Liver (tissue), 9 donors: ENCODE data around the gene ZNF813. TPM values are rescaled to one million over a fixed set of nuclear protein-coding genes. Genes with fewer than 3 reads are reported as not detected.

Experiments used
- DNase-seq: peaks from one replicate; pipeline ENCODE4 v3.0.0-alpha.2; 2017; ENCODE audit warnings: low spot score
- H3K27ac ChIP-seq, 2 donors: one replicate each; pipeline ENCODE4 v1.7.0; 2013; ENCODE audit warnings: inconsistent platforms in 2 of 2, low read length in 2 of 2, control low read depth in 1 of 2, low read depth in 1 of 2, mild to moderate bottlenecking in 1 of 2
- H3K27me3 ChIP-seq, 4 donors: one replicate each; pipeline versions ENCODE4 v1.6.1 to v1.7.0; 2013; ENCODE audit warnings: low read length in 3 of 4, inconsistent platforms in 1 of 4, mild to moderate bottlenecking in 1 of 4, moderate library complexity in 1 of 4; ENCODE audit not compliant: control insufficient read depth in 4 of 4, insufficient read depth in 4 of 4
- H3K36me3 ChIP-seq, 4 donors: one replicate each; pipeline versions ENCODE4 v1.6.1 to v1.7.0; 2013; ENCODE audit warnings: low read length in 3 of 4, mild to moderate bottlenecking in 3 of 4, low read depth in 1 of 4, moderate library complexity in 1 of 4; ENCODE audit not compliant: control insufficient read depth in 4 of 4, insufficient read depth in 3 of 4
- H3K4me1 ChIP-seq, 4 donors: one replicate each; pipeline versions ENCODE4 v1.6.1 to v1.7.0; 2013; ENCODE audit warnings: low read length in 3 of 4, mild to moderate bottlenecking in 3 of 4, moderate library complexity in 1 of 4; ENCODE audit not compliant: control insufficient read depth in 4 of 4, insufficient read depth in 4 of 4
- H3K4me3 ChIP-seq, 3 donors: one replicate each; pipeline versions ENCODE4 v1.6.1 to v1.7.0; 2013; ENCODE audit warnings: low read length in 3 of 3, control low read depth in 1 of 3, low read depth in 1 of 3, mild to moderate bottlenecking in 1 of 3
- H3K9ac ChIP-seq, 2 donors: one replicate each; pipeline ENCODE4 v1.7.0; 2013; ENCODE audit warnings: low read length in 2 of 2, mild to moderate bottlenecking in 2 of 2, moderate library complexity in 2 of 2, control low read depth in 1 of 2, low read depth in 1 of 2
- H3K9me3 ChIP-seq, 4 donors: one replicate each; pipeline versions ENCODE4 v1.6.1 to v1.7.0; 2013; ENCODE audit warnings: low read length in 3 of 4; ENCODE audit not compliant: control insufficient read depth in 4 of 4
- CTCF ChIP-seq: fragments of 150-350 bp; IDR thresholded peaks from 2 replicates; pipeline ENCODE4 v1.5.1; 2017; ENCODE audit warnings: improper control_type of control experiment, low read depth, low read length; ENCODE audit not compliant: missing input control
- EGR1 ChIP-seq, 2 donors: IDR thresholded peaks; 2 replicates each; pipeline ENCODE4 v1.6.1; 2016 to 2018; ENCODE audit warnings: antibody characterized with exemption in 2 of 2, low read depth in 2 of 2
- FOXA1 ChIP-seq: IDR thresholded peaks from 2 replicates; pipeline ENCODE4 v1.6.1; 2016; ENCODE audit warnings: antibody characterized with exemption
- FOXA2 ChIP-seq: IDR thresholded peaks from 2 replicates; pipeline ENCODE4 v1.6.1; 2016; ENCODE audit warnings: antibody characterized with exemption
- GABPA ChIP-seq, 2 donors: IDR thresholded peaks in 1 of 2; conservative IDR thresholded peaks in 1 of 2; 2 replicates each; pipeline ENCODE4 v1.6.1; 2016; ENCODE audit warnings: antibody characterized with exemption in 2 of 2, mild to moderate bottlenecking in 1 of 2, moderate library complexity in 1 of 2
- HNF4A ChIP-seq, 2 donors: conservative IDR thresholded peaks; 2 replicates each; pipeline ENCODE4 v1.6.1; 2016; ENCODE audit warnings: antibody characterized with exemption in 2 of 2, mild to moderate bottlenecking in 2 of 2
- HNF4G ChIP-seq: IDR thresholded peaks from 2 replicates; pipeline ENCODE4 v1.6.1; 2016; ENCODE audit warnings: antibody characterized with exemption
- JUND ChIP-seq, 2 donors: IDR thresholded peaks; 2 replicates each; pipeline ENCODE4 v1.6.1; 2016; ENCODE audit warnings: antibody characterized with exemption in 2 of 2
- MAX ChIP-seq: IDR thresholded peaks from 2 replicates; pipeline ENCODE4 v1.6.1; 2016; ENCODE audit warnings: antibody characterized with exemption
- NR2F2 ChIP-seq: IDR thresholded peaks from 2 replicates; pipeline ENCODE4 v1.6.1; 2016; ENCODE audit warnings: antibody characterized with exemption
- RAD21 ChIP-seq, 2 donors: IDR thresholded peaks; 2 replicates each; pipeline ENCODE4 v1.6.1; 2016; ENCODE audit warnings: antibody characterized with exemption in 2 of 2, mild to moderate bottlenecking in 2 of 2
- REST ChIP-seq: IDR thresholded peaks from 2 replicates; pipeline ENCODE4 v1.6.1; 2016; ENCODE audit warnings: antibody characterized with exemption, mild to moderate bottlenecking
- RXRA ChIP-seq, 2 donors: IDR thresholded peaks; 2 replicates each; pipeline ENCODE4 v1.6.1; 2017 to 2018; ENCODE audit warnings: antibody characterized with exemption in 2 of 2, mild to moderate bottlenecking in 1 of 2
- SP1 ChIP-seq: IDR thresholded peaks from 2 replicates; pipeline ENCODE4 v1.6.1; 2018; ENCODE audit warnings: antibody characterized with exemption, mild to moderate bottlenecking
- TAF1 ChIP-seq: conservative IDR thresholded peaks from 2 replicates; pipeline ENCODE4 v1.6.1; 2016; ENCODE audit warnings: antibody characterized with exemption, mild to moderate bottlenecking
- YY1 ChIP-seq: IDR thresholded peaks from 2 replicates; pipeline ENCODE4 v1.6.1; 2016; ENCODE audit warnings: antibody characterized with exemption, mild to moderate bottlenecking
- ZBTB33 ChIP-seq: IDR thresholded peaks from 2 replicates; pipeline ENCODE4 v1.6.1; 2016; ENCODE audit warnings: antibody characterized with exemption
- WGBS: extraction: QIAGEN DNeasy Blood & Tissue Kit; methylation state at CpG from one replicate; pipeline ENCODE4 v1.1.7; 2013; 5-methylcytosine and 5-hydroxymethylcytosine counted together
- polyA plus RNA-seq, 2 donors: library from polyadenylated mRNA; stranded (reverse) in 1 of 2; unstranded in 1 of 2; fragments of 200-250 nt in 1 of 2; fragments of >200 nt in 1 of 2; fragmentation: Nextera tagmentation in 1 of 2; extraction: Ambion mirVana in 1 of 2; gene quantifications; one replicate each; pipeline versions ENCODE4 v1.2.1 to v1.2.3, GENCODE V29; 2013 to 2015
- total RNA-seq, 2 donors: library from RNA; depleted of rRNA; stranded (reverse); fragments of >200 nt; gene quantifications; one replicate each; pipeline ENCODE4 v1.2.3, GENCODE V29; 2014
- donor health status: healthy.
- donor health status: healthy.
- donor health status: healthy.
- donor health status: healthy.
- donor health status: healthy.

The ZNF813 gene
- total and polyA plus RNA-seq, 4 donors, result 0.35 to 4.1 (median 1.2) TPM

GRCh38 chr19:53518716-53519115 is 51.2 kb downstream of the ZNF813 start:
- Histone ChIP-seq H3K4me1 (peaks cover 4 to 11% (median 9%) of the 10 kb centered on the region in 4 donors), H3K4me3 (no peak overlapping the region), H3K27ac (peak overlapping the region in 1 of 2 donors; percentile 12), H3K9ac (no peak overlapping the region), H3K27me3 (no peaks in the 10 kb centered on the region), H3K9me3 (peaks cover 11 to 20% (median 15%) of the 10 kb centered on the region in 4 donors), H3K36me3 (no peaks in the 10 kb centered on the region)
- TF ChIP-seq MAX (no peak), GABPA (IDR thresholded peaks at IDR 0.05 in 1 of 2, conservative IDR thresholded peaks at IDR 0.05 in 1 of 2) (no peak), CTCF (no peak), HNF4G (no peak), RAD21 (IDR thresholded peaks at IDR 0.05) (no peak), TAF1 (no peak), FOXA2 (no peak), FOXA1 (no peak), REST (no peak), YY1 (no peak), RXRA (IDR thresholded peaks at IDR 0.05) (no peak), ZBTB33 (no peak), SP1 (no peak), JUND (IDR thresholded peaks at IDR 0.05) (no peak), HNF4A (conservative IDR thresholded peaks at IDR 0.05) (no peak), NR2F2 (no peak), EGR1 (IDR thresholded peaks at IDR 0.05; ENCODE audit: low read depth in 2 of 2) (no peak)
- DNase-seq, result no peak
- WGBS, result 77% methylated on average over 1 of the region's 1 CpG

- no peak for TF ChIP-seq JUND (IDR thresholded peaks at IDR 0.05)
- TF ChIP-seq EGR1 (IDR thresholded peaks at IDR 0.05; ENCODE audit: low read depth in 2 of 2), result no peak
- TF ChIP-seq CTCF, result no peak
- no peak for TF ChIP-seq REST
- TF ChIP-seq NR2F2, result peak; percentile 53
- no peak for TF ChIP-seq GABPA (IDR thresholded peaks at IDR 0.05 in 1 of 2, conservative IDR thresholded peaks at IDR 0.05 in 1 of 2)
- TF ChIP-seq SP1, result peak; percentile 8
- no peak for TF ChIP-seq YY1
- Histone ChIP-seq H3K9ac (no peak overlapping the region), H3K27ac (no peak overlapping the region), H3K9me3 (peaks cover 11 to 20% (median 15%) of the 10 kb centered on the region in 4 donors), H3K36me3 (no peaks in the 10 kb centered on the region), H3K27me3 (no peaks in the 10 kb centered on the region), H3K4me1 (peaks cover 4 to 11% (median 9%) of the 10 kb centered on the region in 4 donors), H3K4me3 (peak overlapping the region in 1 of 3 donors; percentile 21)
- WGBS, result 85% methylated on average over 7 of the region's 7 CpGs
- no peak for DNase-seq
These were observed 51.9 kb downstream of the ZNF813 start for GRCh38 chr19:53519446-53519845.
